Thoracic aorta (tissue), 2 donors: Measurements from ENCODE around the gene PIAS1. TPM values are rescaled to one million over a fixed set of nuclear protein-coding genes. Genes with fewer than 3 reads are reported as not detected.
A peak's percentile ranks its signal among the peaks of the same experiment; 100 is the strongest.
"Not testable (repeated sequence)": the region's sequence is repeated elsewhere in the genome, so short reads cannot be mapped to it uniquely, and the experiment has no call there.

Experiments
- ATAC-seq: fragments of 150-250 bp; one replicate; pipeline ENCODE4 v1.8.0; 2017; ENCODE audit warnings: low read depth; ENCODE audit not compliant: insufficient number of reproducible peaks, low FRiP score
- DNase-seq: peaks from one replicate; pipeline ENCODE4 v3.0.0-alpha.2; 2020; ENCODE audit warnings: low spot score
- H3K27ac ChIP-seq, 2 donors: fragments of 200-600 bp; sonication (generic); 1 replicate in 1 of 2; 2 replicates in 1 of 2; pipeline ENCODE4 v1.5.1; 2016; ENCODE audit warnings: mild to moderate bottlenecking in 2 of 2, moderate library complexity in 2 of 2
- H3K27me3 ChIP-seq: fragments of 200-600 bp; sonication (generic); replicated peaks from 2 replicates; pipeline ENCODE4 v1.6.0; 2016; ENCODE audit warnings: mild to moderate bottlenecking; ENCODE audit not compliant: insufficient read depth
- H3K36me3 ChIP-seq: fragments of 200-600 bp; sonication (generic); one replicate; pipeline ENCODE4 v1.5.1; 2016
- H3K4me1 ChIP-seq, 2 donors: fragments of 200-600 bp; sonication (generic); 1 replicate in 1 of 2; 2 replicates in 1 of 2; pipeline versions ENCODE4 v1.5.1 to v1.6.0; 2016; ENCODE audit warnings: low read depth in 2 of 2, mild to moderate bottlenecking in 1 of 2; ENCODE audit not compliant: control insufficient read depth in 1 of 2
- H3K4me3 ChIP-seq: fragments of 200-600 bp; sonication (generic); 2 replicates; pipeline ENCODE4 v1.5.1; 2016; ENCODE audit warnings: mild to moderate bottlenecking
- H3K9me3 ChIP-seq: fragments of 200-600 bp; sonication (generic); 2 replicates; pipeline ENCODE4 v1.5.1; 2016
- CTCF ChIP-seq: fragments of 200-600 bp; sonication (generic); IDR thresholded peaks from one replicate; pipeline ENCODE4 v1.5.1; 2019; ENCODE audit warnings: antibody characterized with exemption
- total RNA-seq, 2 donors: library from RNA; depleted of rRNA; stranded (reverse); fragments of >200 nt; gene quantifications; one replicate each; pipeline versions ENCODE4 v1.1.0 to v1.2.3, GENCODE V29; 2016

The PIAS1 gene
- total RNA-seq, 2 donors from 2014 or later = 45.1 to 74.1 TPM

- Histone ChIP-seq H3K27me3 (no peaks in the 10 kb centered on the region), H3K36me3 (no peaks in the 10 kb centered on the region), H3K4me3 (peak overlapping the region; percentile 55), H3K9me3 (no peaks in the 10 kb centered on the region), H3K4me1 (peaks cover 0 to 13% of the 10 kb centered on the region in 2 donors), H3K27ac (no peak overlapping the region)
- DNase-seq (no peak), ATAC-seq (no peak)
- peak; percentile 89 for TF ChIP-seq CTCF
These were observed 156.9 kb downstream of the PIAS1 start for GRCh38 chr15:68210821-68211655.

GRCh38 chr15:68211656-68212320 is 157.7 kb downstream of the PIAS1 start:
- ATAC-seq = no peak
- no peaks in the 10 kb centered on the region for H3K27me3 ChIP-seq
- TF ChIP-seq CTCF = no peak
- H3K4me3 ChIP-seq = no peak overlapping the region
- H3K9me3 ChIP-seq = no peaks in the 10 kb centered on the region
- H3K4me1 ChIP-seq = peaks cover 0 to 13% of the 10 kb centered on the region in 2 donors
- no peak for DNase-seq
- H3K36me3 ChIP-seq = no peaks in the 10 kb centered on the region
- no peak overlapping the region for H3K27ac ChIP-seq

GRCh38 chr15:68213491-68213845 is 159.4 kb downstream of the PIAS1 start:
- not testable (repeated sequence) for H3K4me3 ChIP-seq

GRCh38 chr15:68213991-68214837 is 160.1 kb downstream of the PIAS1 start:
- no peaks in the 10 kb centered on the region for H3K36me3 ChIP-seq
- H3K27me3 ChIP-seq = no peaks in the 10 kb centered on the region
- ATAC-seq (no peak), DNase-seq (no peak)
- H3K4me1 ChIP-seq = peaks cover 0 to 13% of the 10 kb centered on the region in 2 donors
- no peaks in the 10 kb centered on the region for H3K9me3 ChIP-seq
- no peak for TF ChIP-seq CTCF
- H3K27ac ChIP-seq = no peak overlapping the region
- no peak overlapping the region for H3K4me3 ChIP-seq

More at GRCh38 chr15:68213491-68213845, 159.4 kb downstream of the PIAS1 start:
- not testable (repeated sequence) for DNase-seq, H3K36me3 ChIP-seq, ATAC-seq, H3K27me3 ChIP-seq, H3K27ac ChIP-seq, H3K9me3 ChIP-seq
- peaks cover 0 to 13% of the 10 kb centered on the region in 2 donors for H3K4me1 ChIP-seq

GRCh38 chr15:68214838-68215254 is 160.7 kb downstream of the PIAS1 start:
- ATAC-seq (no peak), DNase-seq (no peak)
- no peak overlapping the region for H3K4me3 ChIP-seq
- peaks cover 0 to 13% of the 10 kb centered on the region in 2 donors for H3K4me1 ChIP-seq
- H3K27me3 ChIP-seq = no peaks in the 10 kb centered on the region
- H3K36me3 ChIP-seq = no peaks in the 10 kb centered on the region
- H3K27ac ChIP-seq = no peak overlapping the region
- no peak for TF ChIP-seq CTCF
- no peaks in the 10 kb centered on the region for H3K9me3 ChIP-seq
